Left lung (tissue), 10 donors: ENCODE measurements around the gene CSNK1A1. TPM values are rescaled to one million over a fixed set of nuclear protein-coding genes. Genes with fewer than 3 reads are reported as not detected.
"Not testable (repeated sequence)": the region's sequence is repeated elsewhere in the genome, so short reads cannot be mapped to it uniquely, and the experiment has no call there.

Experiments
- ATAC-seq: fragments of 200-7000 bp; cut with Tn5 transposase; one replicate; pipeline ENCODE4 v1.9.1; 2020; ENCODE audit warnings: moderate library complexity
- DNase-seq, 4 donors: peaks; one replicate each; pipeline ENCODE4 v3.0.0-alpha.2; 2013 to 2020
- H3K27ac ChIP-seq, 2 donors: fragments of 200-600 bp; sonication (generic) in 1 of 2; one replicate each; pipeline versions ENCODE4 v1.5.0 to v1.8.0; 2020 to 2021
- H3K27me3 ChIP-seq, 2 donors: fragments of 200-600 bp; sonication (generic) in 1 of 2; one replicate each; pipeline versions ENCODE4 v1.5.0 to v1.8.0; 2020 to 2021
- H3K36me3 ChIP-seq, 2 donors: fragments of 200-600 bp; sonication (generic) in 1 of 2; one replicate each; pipeline versions ENCODE4 v1.5.0 to v1.8.0; 2020 to 2021
- H3K4me1 ChIP-seq, 2 donors: fragments of 200-600 bp; one replicate each; pipeline ENCODE4 v1.8.0; 2021
- H3K4me3 ChIP-seq, 2 donors: fragments of 200-600 bp; sonication (generic) in 1 of 2; one replicate each; pipeline versions ENCODE4 v1.5.0 to v1.8.0; 2020 to 2021; ENCODE audit warnings: mild to moderate bottlenecking in 1 of 2
- H3K9me3 ChIP-seq, 2 donors: fragments of 200-600 bp; sonication (generic) in 1 of 2; one replicate each; pipeline versions ENCODE4 v1.5.0 to v1.8.0; 2020 to 2021
- CTCF ChIP-seq, 2 donors: fragments of 200-600 bp; sonication (generic) in 1 of 2; IDR thresholded peaks; one replicate each; pipeline versions ENCODE4 v1.5.0 to v1.8.0; 2021; ENCODE audit warnings: antibody characterized with exemption in 2 of 2
- intact Hi-C, 2 donors: fragments of 100-400 bp; cut with DNase I; formaldehyde crosslinking; loops; one replicate each; pipeline versions ENCODE4 v1.11.2 to v1.14.2; 2022
- polyA plus RNA-seq, 6 donors: library from polyadenylated mRNA; unstranded; fragments of 120-200 nt; gene quantifications; one replicate each; pipeline ENCODE4 v1.2.1, GENCODE V29; 2013; ENCODE audit not compliant: insufficient read length in 6 of 6
- total RNA-seq, 2 donors: library from RNA; stranded (reverse); fragmentation: NEBNext Ultra II Directional; extraction: Animal tissue kit (Norgen Biotek cat#: 25700); gene quantifications; one replicate each; pipeline ENCODE4 v1.2.1, GENCODE V29; 2021
- donor health status: DM: no; HTN: yes; CAD: no.
- donor health status: DM: no; HTN: no; CAD: no.

The CSNK1A1 gene
- total and polyA plus RNA-seq, 8 donors: 196 to 218 (median 205) TPM

DNA sequence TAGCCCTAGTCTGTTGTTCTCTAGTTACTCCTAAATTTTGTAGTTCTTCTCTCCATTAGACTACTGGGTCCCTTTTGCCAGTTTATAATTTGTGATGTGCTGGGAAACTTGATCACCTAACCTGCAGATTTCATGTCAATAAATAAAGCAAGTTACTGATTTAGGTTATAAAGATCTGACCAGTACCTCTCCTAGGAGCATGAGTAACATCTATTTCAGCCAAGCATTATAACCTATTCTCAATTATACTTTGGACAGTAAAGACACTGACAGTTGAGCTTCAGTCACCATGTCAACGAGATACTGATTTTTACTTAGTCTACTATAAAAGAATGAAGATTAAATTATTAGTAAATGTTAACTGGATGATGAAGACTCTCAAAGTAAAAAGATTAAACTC, 36.7 kb downstream of the CSNK1A1 start:
- no peaks in the 10 kb centered on the region for H3K27me3 ChIP-seq
- H3K27ac ChIP-seq: no peak overlapping the region
- no peaks in the 10 kb centered on the region for H3K9me3 ChIP-seq
- H3K36me3 ChIP-seq: peaks cover 0 to 57% of the 10 kb centered on the region in 2 donors
- no peak overlapping the region for H3K4me3 ChIP-seq
- H3K4me1 ChIP-seq: peaks cover 27 to 40% of the 10 kb centered on the region in 2 donors
- no peak for TF ChIP-seq CTCF (IDR thresholded peaks at IDR 0.05)
- DNase-seq (no peak), ATAC-seq (no peak)
- intact Hi-C loops: no loop called here

- H3K9me3 ChIP-seq, H3K4me3 ChIP-seq, ATAC-seq, H3K27ac ChIP-seq, intact Hi-C loops, DNase-seq, H3K27me3 ChIP-seq: not testable (repeated sequence)
- peaks cover 17 to 29% of the 10 kb centered on the region in 2 donors for H3K4me1 ChIP-seq
- peaks cover 0 to 64% of the 10 kb centered on the region in 2 donors for H3K36me3 ChIP-seq
Observed at GRCh38 chr5:149513372-149513947, 37.8 kb downstream of the CSNK1A1 start.

GRCh38 chr5:149510136-149510535, 41.1 kb downstream of the CSNK1A1 start:
- H3K36me3 ChIP-seq: peaks cover 0 to 84% of the 10 kb centered on the region in 2 donors
- DNase-seq (no peak), ATAC-seq (no peak)
- intact Hi-C loops: no loop called here
- no peak for TF ChIP-seq CTCF (IDR thresholded peaks at IDR 0.05)
- peaks cover 3 to 7% of the 10 kb centered on the region in 2 donors for H3K4me1 ChIP-seq
- no peaks in the 10 kb centered on the region for H3K27me3 ChIP-seq
- H3K27ac ChIP-seq: no peak overlapping the region
- no peak overlapping the region for H3K4me3 ChIP-seq
- no peaks in the 10 kb centered on the region for H3K9me3 ChIP-seq

GRCh38 chr5:149504677-149505076, 46.6 kb downstream of the CSNK1A1 start:
- Histone ChIP-seq H3K36me3 (peaks cover 0 to 99% of the 10 kb centered on the region in 2 donors), H3K27me3 (no peaks in the 10 kb centered on the region), H3K4me1 (no peaks in the 10 kb centered on the region), H3K4me3 (no peak overlapping the region), H3K9me3 (no peaks in the 10 kb centered on the region), H3K27ac (no peak overlapping the region)
- ATAC-seq (no peak), DNase-seq (no peak)
- intact Hi-C loops: no loop called here
- TF ChIP-seq CTCF (IDR thresholded peaks at IDR 0.05): no peak

- DNase-seq (no peak), ATAC-seq (no peak)
- no peak for TF ChIP-seq CTCF (IDR thresholded peaks at IDR 0.05)
- Histone ChIP-seq H3K36me3 (peaks cover 0 to 99% of the 10 kb centered on the region in 2 donors), H3K4me1 (no peaks in the 10 kb centered on the region), H3K27ac (no peak overlapping the region), H3K4me3 (no peak overlapping the region), H3K9me3 (no peaks in the 10 kb centered on the region), H3K27me3 (no peaks in the 10 kb centered on the region)
- intact Hi-C loops: no loop called here
Observed at GRCh38 chr5:149503006-149503405, 48.2 kb downstream of the CSNK1A1 start.
